Naive thymus-derived CD4-positive, alpha-beta T cell (primary cell): ENCODE data around the gene CACNG8. TPM values are rescaled to one million over a fixed set of nuclear protein-coding genes. Genes with fewer than 3 reads are reported as not detected.
A peak's percentile ranks its signal among the peaks of the same experiment; 100 is the strongest.

Experiments
- ATAC-seq: fragments of 150-1000 bp; cut with Tn5 transposase; 2 replicates; pipeline ENCODE4 v1.10.0; 2021; ENCODE audit warnings: mild to moderate bottlenecking, moderate library complexity
- CTCF ChIA-PET: fragments of 350-600 bp; sonication (Branson Sonifier 250); formaldehyde crosslinking; loops from one replicate; lab custom pipeline; 2021; ENCODE audit warnings: antibody characterized with exemption; lab: Charles Lee
- POLR2A ChIA-PET: fragments of 350-600 bp; sonication (Branson Sonifier 250); formaldehyde crosslinking; loops from one replicate; lab custom pipeline; 2021; ENCODE audit warnings: antibody characterized with exemption, inconsistent platforms; lab: Charles Lee
- DNase-seq, 9 donors: peaks; one replicate each; pipeline versions ENCODE4 v3.0.0 to v3.0.0-alpha.2; 2020 to 2022; ENCODE audit warnings: mixed read lengths in 1 of 9
- H3K27ac ChIP-seq: one replicate; pipeline ENCODE4 v1.7.0; 2013; ENCODE audit warnings: mild to moderate bottlenecking, low read depth, low read length, moderate library complexity
- H3K27me3 ChIP-seq, 2 donors: one replicate each; pipeline ENCODE4 v1.7.0; 2013; ENCODE audit warnings: low read length in 2 of 2, mild to moderate bottlenecking in 2 of 2, moderate library complexity in 2 of 2; ENCODE audit not compliant: control insufficient read depth in 2 of 2, insufficient read depth in 2 of 2
- H3K36me3 ChIP-seq, 3 experiments: 1 replicate in 2 of 3; 2 replicates in 1 of 3; pipeline ENCODE4 v1.7.0; 2013; ENCODE audit warnings: low read length in 3 of 3, mild to moderate bottlenecking in 3 of 3, moderate library complexity in 1 of 3; ENCODE audit not compliant: insufficient read depth in 3 of 3, control insufficient read depth in 2 of 3
- H3K4me1 ChIP-seq, 2 donors: one replicate each; pipeline ENCODE4 v1.7.0; 2013; ENCODE audit warnings: low read length in 2 of 2, mild to moderate bottlenecking in 2 of 2, moderate library complexity in 1 of 2; ENCODE audit not compliant: control insufficient read depth in 2 of 2, insufficient read depth in 2 of 2
- H3K4me3 ChIP-seq: 2 replicates; pipeline ENCODE4 v1.7.0; 2013; ENCODE audit warnings: mild to moderate bottlenecking, low read length
- H3K9me3 ChIP-seq, 3 experiments: 1 replicate in 2 of 3; 2 replicates in 1 of 3; pipeline ENCODE4 v1.7.0; 2013; ENCODE audit warnings: low read length in 3 of 3; ENCODE audit not compliant: control insufficient read depth in 2 of 3
- H3K27ac Mint-ChIP-seq, 9 donors: one replicate each; pipeline ENCODE4 v1.8.0; 2020 to 2022; ENCODE audit warnings: mixed read lengths in 9 of 9, mild to moderate bottlenecking in 8 of 9, moderate library complexity in 5 of 9, inconsistent platforms in 2 of 9
- H3K27me3 Mint-ChIP-seq, 5 donors: one replicate each; pipeline ENCODE4 v1.8.0; 2021 to 2022; ENCODE audit warnings: mixed read lengths in 5 of 5, mild to moderate bottlenecking in 1 of 5
- H3K36me3 Mint-ChIP-seq, 5 donors: one replicate each; pipeline ENCODE4 v1.8.0; 2020 to 2022; ENCODE audit warnings: mixed read lengths in 5 of 5, mild to moderate bottlenecking in 3 of 5, inconsistent platforms in 1 of 5
- H3K4me1 Mint-ChIP-seq, 7 donors: one replicate each; pipeline ENCODE4 v1.8.0; 2020 to 2022; ENCODE audit warnings: mixed read lengths in 7 of 7, mild to moderate bottlenecking in 3 of 7, inconsistent platforms in 1 of 7
- H3K4me3 Mint-ChIP-seq, 10 donors: one replicate each; pipeline ENCODE4 v1.8.0; 2020 to 2022; ENCODE audit warnings: mild to moderate bottlenecking in 10 of 10, mixed read lengths in 10 of 10, moderate library complexity in 6 of 10, inconsistent platforms in 2 of 10
- H3K9me3 Mint-ChIP-seq, 11 donors: one replicate each; pipeline ENCODE4 v1.8.0; 2020 to 2022; ENCODE audit warnings: mixed read lengths in 11 of 11, mild to moderate bottlenecking in 4 of 11, inconsistent platforms in 1 of 11, moderate library complexity in 1 of 11
- intact Hi-C, 2 donors: fragments of 100-400 bp; cut with micrococcal nuclease; formaldehyde crosslinking; loops; one replicate each; pipeline ENCODE4 v1.15.1; 2023
- polyA plus RNA-seq, 2 donors: library from polyadenylated mRNA; unstranded; fragments of 300-500 nt; fragmentation: Illumina TruSeq; gene quantifications; one replicate each; pipeline ENCODE4 v1.2.3, GENCODE V29; 2021
- total RNA-seq, 6 experiments: library from RNA in 5 of 6; stranded (reverse) in 5 of 6; gene quantifications; 1 replicate in 5 of 6; 2 replicates in 1 of 6; pipeline ENCODE4 v1.2.3 and lab custom pipeline; 2021 to 2026

CACNG8 gene
- total and polyA plus RNA-seq, 7 experiments from 2014 or later: 0.24 to 0.34 TPM; not detected in 5

DNA sequence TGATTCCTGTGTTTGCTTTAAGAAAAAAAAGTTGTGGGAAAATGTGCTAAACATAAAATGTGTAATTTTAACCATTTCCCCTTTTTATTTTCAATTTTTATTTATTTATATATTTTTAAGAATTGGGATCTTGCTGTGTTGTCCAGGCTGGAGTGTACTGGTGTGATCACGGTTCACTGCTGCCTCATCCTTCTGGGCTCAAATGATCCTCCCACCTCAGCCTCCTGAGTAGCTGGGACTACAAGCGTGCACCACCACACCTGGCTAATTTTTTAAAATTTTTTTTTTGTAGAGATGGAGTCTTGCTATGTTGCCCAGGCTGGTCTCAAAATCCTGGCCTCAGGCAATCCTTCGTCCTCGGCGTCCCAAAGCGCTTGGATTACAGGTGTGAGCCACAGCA, 47.7 kb downstream of the CACNG8 start:
- POLR2A ChIA-PET: no interaction called here
- ATAC-seq (no peak), DNase-seq (no peak)
- no peak overlapping the region for H3K27ac ChIP-seq
- intact Hi-C loops: no loop called here
- CTCF ChIA-PET: no interaction called here
- no peak overlapping the region for H3K4me3 Mint-ChIP-seq
- no peaks in the 10 kb centered on the region for H3K36me3 ChIP-seq
- H3K9me3 Mint-ChIP-seq: peaks cover 0 to 4% (median 0%) of the 10 kb centered on the region in 11 donors
- no peaks in the 10 kb centered on the region for H3K4me1 ChIP-seq
- no peak overlapping the region for H3K4me3 ChIP-seq
- no peaks in the 10 kb centered on the region for H3K9me3 ChIP-seq
- no peaks in the 10 kb centered on the region for H3K36me3 Mint-ChIP-seq
- peaks cover 0 to 8% (median 0%) of the 10 kb centered on the region in 7 donors for H3K4me1 Mint-ChIP-seq
- H3K27me3 Mint-ChIP-seq: peaks cover 3 to 64% (median 43%) of the 10 kb centered on the region in 5 donors
- no peaks in the 10 kb centered on the region for H3K27me3 ChIP-seq
- H3K27ac Mint-ChIP-seq: no peak overlapping the region

GRCh38 chr19:54011507-54012211, 48.9 kb downstream of the CACNG8 start:
- H3K9me3 ChIP-seq: no peaks in the 10 kb centered on the region
- H3K36me3 ChIP-seq: no peaks in the 10 kb centered on the region
- Mint-ChIP-seq H3K4me3 (no peak overlapping the region), H3K9me3 (peaks cover 0 to 8% (median 0%) of the 10 kb centered on the region in 11 donors), H3K27me3 (peaks cover 5 to 71% (median 43%) of the 10 kb centered on the region in 5 donors), H3K27ac (peak overlapping the region in 2 of 9 donors; percentile 9 to 37), H3K4me1 (peaks cover 0 to 11% (median 0%) of the 10 kb centered on the region in 7 donors), H3K36me3 (no peaks in the 10 kb centered on the region)
- ChIA-PET CTCF (interaction anchor here (0.6 kb wide), 1 partner anchor 10 kb away, joined by 3 read pairs; no protein-coding TSS in a partner anchor), POLR2A (no interaction called here)
- H3K4me1 ChIP-seq: no peaks in the 10 kb centered on the region
- H3K27ac ChIP-seq: no peak overlapping the region
- DNase-seq (no peak), ATAC-seq (no peak)
- no peaks in the 10 kb centered on the region for H3K27me3 ChIP-seq
- intact Hi-C loops: no loop called here
- no peak overlapping the region for H3K4me3 ChIP-seq

DNA sequence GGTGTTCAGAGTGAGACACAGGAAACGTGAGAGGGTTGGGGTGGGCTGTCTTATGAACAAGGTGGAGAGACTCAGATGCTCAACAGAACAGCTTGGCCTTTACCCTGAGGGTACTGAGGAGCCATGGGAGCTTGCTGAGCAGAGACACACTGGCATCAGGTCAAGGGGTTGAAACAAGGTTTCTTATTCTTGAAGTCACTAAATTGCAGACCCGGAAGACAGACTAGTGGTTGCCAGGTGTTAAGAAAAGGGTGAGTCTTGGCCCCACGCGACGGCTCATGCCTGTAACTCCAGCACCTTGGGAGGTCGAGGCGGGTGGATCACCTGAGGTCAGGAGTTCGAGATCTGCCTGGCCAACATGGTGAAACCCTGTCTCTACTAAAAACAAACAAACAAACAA, 51.1 kb downstream of the CACNG8 start:
- Histone ChIP-seq H3K4me3 (no peak overlapping the region), H3K36me3 (no peaks in the 10 kb centered on the region), H3K9me3 (no peaks in the 10 kb centered on the region), H3K27ac (no peak overlapping the region), H3K4me1 (no peaks in the 10 kb centered on the region), H3K27me3 (no peaks in the 10 kb centered on the region)
- H3K4me1 Mint-ChIP-seq: peaks cover 0 to 11% (median 0%) of the 10 kb centered on the region in 7 donors
- ATAC-seq (no peak), DNase-seq (no peak)
- intact Hi-C loops: no loop called here
- H3K9me3 Mint-ChIP-seq: peaks cover 0 to 8% (median 0%) of the 10 kb centered on the region in 11 donors
- ChIA-PET POLR2A (no interaction called here), CTCF (no interaction called here)
- H3K27me3 Mint-ChIP-seq: peaks cover 5 to 61% (median 42%) of the 10 kb centered on the region in 5 donors
- H3K4me3 Mint-ChIP-seq: no peak overlapping the region
- no peaks in the 10 kb centered on the region for H3K36me3 Mint-ChIP-seq
- H3K27ac Mint-ChIP-seq: no peak overlapping the region

- Histone ChIP-seq H3K4me1 (no peaks in the 10 kb centered on the region), H3K36me3 (no peaks in the 10 kb centered on the region), H3K9me3 (no peaks in the 10 kb centered on the region), H3K27ac (no peak overlapping the region), H3K4me3 (no peak overlapping the region), H3K27me3 (no peaks in the 10 kb centered on the region)
- no peak overlapping the region for H3K4me3 Mint-ChIP-seq
- ChIA-PET POLR2A (no interaction called here), CTCF (interaction anchor here (0.5 kb wide), 1 partner anchor 10 kb away, joined by 4 read pairs; no protein-coding TSS in a partner anchor)
- peaks cover 5 to 61% (median 42%) of the 10 kb centered on the region in 5 donors for H3K27me3 Mint-ChIP-seq
- DNase-seq (no peak), ATAC-seq (no peak)
- peak overlapping the region in 1 of 9 donors; percentile 69 for H3K27ac Mint-ChIP-seq
- H3K36me3 Mint-ChIP-seq: no peaks in the 10 kb centered on the region
- intact Hi-C loops: no loop called here
- peaks cover 0 to 11% (median 0%) of the 10 kb centered on the region in 7 donors for H3K4me1 Mint-ChIP-seq
- peaks cover 0 to 8% (median 0%) of the 10 kb centered on the region in 11 donors for H3K9me3 Mint-ChIP-seq
Measured at GRCh38 chr19:54014920-54015560, 52.3 kb downstream of the CACNG8 start.

- Mint-ChIP-seq H3K27me3 (peaks cover 2 to 57% (median 41%) of the 10 kb centered on the region in 5 donors), H3K9me3 (peaks cover 0 to 7% (median 0%) of the 10 kb centered on the region in 11 donors), H3K27ac (no peak overlapping the region), H3K4me1 (peaks cover 0 to 11% (median 0%) of the 10 kb centered on the region in 7 donors), H3K36me3 (peaks cover 0 to 4% (median 0%) of the 10 kb centered on the region in 5 donors), H3K4me3 (no peak overlapping the region)
- no peak overlapping the region for H3K27ac ChIP-seq
- no peaks in the 10 kb centered on the region for H3K36me3 ChIP-seq
- intact Hi-C loops: no loop called here
- CTCF ChIA-PET: no interaction called here
- POLR2A ChIA-PET: no interaction called here
- H3K4me1 ChIP-seq: no peaks in the 10 kb centered on the region
- no peaks in the 10 kb centered on the region for H3K27me3 ChIP-seq
- H3K4me3 ChIP-seq: no peak overlapping the region
- H3K9me3 ChIP-seq: no peaks in the 10 kb centered on the region
- no peak for DNase-seq
- ATAC-seq: no peak
Measured at GRCh38 chr19:54017261-54017660, 54.5 kb downstream of the CACNG8 start.

- DNase-seq: no peak
- CTCF ChIA-PET: interaction anchor here (0.7 kb wide), 1 partner anchor 10 kb away, joined by 3 read pairs; no protein-coding TSS in a partner anchor
- Mint-ChIP-seq H3K36me3 (peaks cover 0 to 4% (median 0%) of the 10 kb centered on the region in 5 donors), H3K4me3 (no peak overlapping the region), H3K27ac (no peak overlapping the region), H3K9me3 (peaks cover 0 to 2% (median 0%) of the 10 kb centered on the region in 11 donors), H3K4me1 (peaks cover 0 to 11% (median 0%) of the 10 kb centered on the region in 7 donors), H3K27me3 (peaks cover 5 to 44% (median 38%) of the 10 kb centered on the region in 5 donors)
- ATAC-seq: no peak
- no peaks in the 10 kb centered on the region for H3K36me3 ChIP-seq
- peaks cover 0 to 3% of the 10 kb centered on the region in 2 donors for H3K27me3 ChIP-seq
- intact Hi-C loops: loop anchor here (5.0 kb wide), 3 partner anchors 114 to 824 kb away; partner anchors contain the start of gene CACNG7 (in 1 of the 2)
- POLR2A ChIA-PET: no interaction called here
- no peak overlapping the region for H3K27ac ChIP-seq
- no peaks in the 10 kb centered on the region for H3K9me3 ChIP-seq
- no peaks in the 10 kb centered on the region for H3K4me1 ChIP-seq
- no peak overlapping the region for H3K4me3 ChIP-seq
Measured at GRCh38 chr19:54021363-54021762, 58.6 kb downstream of the CACNG8 start.
